GM21529 (cell line): Measurements from ENCODE around the gene UBN2.

Experiments used
- ATAC-seq: cut with Tn5 transposase; IDR thresholded peaks from one replicate; pipeline ENCODE4 v1.9.1; 2021; ENCODE audit not compliant: unreplicated experiment

The UBN2 gene

GRCh38 chr7:139341776-139342226, 110.8 kb downstream of the UBN2 start:
- ATAC-seq = no peak

DNA sequence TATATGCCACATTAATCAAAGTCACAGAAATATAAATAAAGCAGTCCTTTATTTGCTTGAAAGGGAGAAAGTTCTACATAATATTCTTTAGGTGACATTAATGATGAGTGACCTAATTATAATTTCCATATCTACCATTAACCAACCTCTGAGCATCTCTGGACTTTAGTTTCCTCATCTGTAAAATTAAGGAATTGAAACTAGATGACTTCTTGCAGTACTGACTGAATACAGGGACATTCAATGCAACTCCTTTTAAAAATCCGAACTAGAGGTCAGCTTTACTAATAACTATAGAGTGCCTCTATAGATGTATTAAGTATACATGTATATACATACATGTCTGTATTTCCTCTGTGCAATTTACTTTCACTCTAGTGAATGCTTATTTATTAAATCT, 114.0 kb downstream of the UBN2 start:
- no peak for ATAC-seq

DNA sequence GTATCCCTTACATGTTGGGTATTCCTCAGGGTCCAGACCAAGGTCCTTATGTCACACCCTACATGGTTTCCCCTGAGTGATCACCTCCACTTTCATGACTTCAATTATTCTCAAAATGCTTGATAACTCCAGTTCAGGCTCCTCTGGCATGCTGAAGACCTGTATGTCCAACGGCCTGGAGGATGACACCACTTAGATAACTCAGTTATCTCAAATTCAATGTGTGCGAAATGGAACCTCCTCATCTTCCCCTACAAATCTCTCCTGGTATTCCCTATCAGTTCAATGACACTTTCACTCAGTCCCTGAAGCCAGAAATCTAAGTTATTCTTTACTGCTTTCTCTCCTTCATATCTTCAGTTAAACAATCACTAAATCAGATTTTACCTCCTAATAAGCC, 120.0 kb downstream of the UBN2 start:
- ATAC-seq = no peak

GRCh38 chr7:139354729-139355128, 123.7 kb downstream of the UBN2 start:
- ATAC-seq = no peak

DNA sequence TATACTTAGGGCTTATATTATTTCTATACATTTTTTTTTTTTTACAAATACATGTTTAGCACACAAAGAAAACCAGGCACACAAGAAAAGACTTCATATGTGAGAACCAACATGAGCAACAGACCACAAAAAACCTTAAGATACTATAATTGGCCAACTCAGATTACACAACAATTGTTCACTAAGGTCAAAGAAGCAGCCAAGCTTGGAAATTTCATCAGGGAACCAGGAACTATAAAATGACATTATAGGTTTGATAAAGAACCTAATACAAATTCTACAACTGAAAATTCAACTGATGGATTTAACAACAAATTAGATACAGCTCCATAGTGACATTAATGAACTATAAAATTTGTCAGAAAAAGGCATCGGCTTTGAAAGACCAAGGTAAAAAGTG, 124.3 kb downstream of the UBN2 start:
- no peak for ATAC-seq
